GM23248 (cell line): Measurements from ENCODE around the gene GOLGA8J.
"Not testable (repeated sequence)": the region's sequence is repeated elsewhere in the genome, so short reads cannot be mapped to it uniquely, and the experiment has no call there.

ENCODE experiments used
- EZH2 ChIP-seq: fragments of 200-600 bp; sonication (generic); IDR thresholded peaks from 2 replicates; pipeline ENCODE4 v1.6.1; 2018; ENCODE audit warnings: antibody characterized with exemption, mild to moderate bottlenecking; ENCODE audit not compliant: insufficient read depth, poor library complexity, severe bottlenecking
- EZH2phosphoT487 ChIP-seq: fragments of 200-600 bp; sonication (generic); IDR thresholded peaks from 2 replicates; pipeline ENCODE4 v1.6.1; 2018; ENCODE audit warnings: antibody characterized with exemption, moderate library complexity, mild to moderate bottlenecking, low read depth; ENCODE audit not compliant: insufficient read depth

DNA sequence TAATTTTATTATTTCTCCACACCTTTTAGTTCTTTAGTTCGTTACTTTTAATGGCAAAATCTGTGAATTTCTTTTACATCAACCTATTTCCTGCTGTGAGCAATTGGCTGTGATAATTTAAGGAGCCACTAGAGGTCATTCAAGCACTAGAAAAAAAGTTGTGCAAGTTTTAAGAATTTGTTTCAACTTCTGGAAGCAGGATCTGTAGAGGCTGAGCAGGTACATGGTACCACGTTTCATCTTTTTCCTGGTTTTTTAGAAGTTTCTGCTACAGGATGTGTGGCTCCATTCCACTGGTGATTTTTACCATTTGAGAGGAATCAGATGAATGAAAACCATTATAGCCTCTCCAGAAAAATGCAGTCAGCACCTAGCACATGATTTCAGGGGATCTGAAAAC lies 47.3 kb downstream of the GOLGA8J start:
- not testable (repeated sequence) for TF ChIP-seq EZH2, EZH2phosphoT487
